GM19468 (cell line): ENCODE measurements around the gene DOCK2.

Source experiments
- ATAC-seq: cut with Tn5 transposase; IDR thresholded peaks from one replicate; pipeline ENCODE4 v1.9.1; 2021; ENCODE audit warnings: mild to moderate bottlenecking, moderate library complexity, moderate number of reproducible peaks; ENCODE audit not compliant: unreplicated experiment; ENCODE audit errors: extremely low read depth

DOCK2 gene

DNA sequence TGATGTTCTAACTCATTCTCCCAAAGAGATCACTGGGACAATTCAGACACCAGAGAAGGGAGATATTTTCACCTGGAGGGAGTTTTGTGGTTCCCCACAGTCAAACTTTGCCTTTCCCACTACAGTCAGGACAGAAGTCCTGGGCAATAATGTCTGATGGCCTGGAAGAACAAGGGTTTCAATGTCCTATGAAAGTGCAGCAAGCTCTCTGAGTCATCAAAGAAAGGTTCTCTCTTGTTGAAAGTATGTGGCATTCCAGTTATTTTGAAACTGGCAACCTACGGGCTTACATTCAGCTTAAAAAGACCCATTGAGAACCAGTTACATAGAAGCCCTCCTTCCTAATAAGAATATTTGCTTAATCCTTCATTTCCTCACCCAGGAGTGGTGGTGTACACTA is 239.3 kb downstream of the DOCK2 start:
- no peak for ATAC-seq

- ATAC-seq = no peak
These were observed 243.1 kb downstream of the DOCK2 start for GRCh38 chr5:169880012-169880663.

DNA sequence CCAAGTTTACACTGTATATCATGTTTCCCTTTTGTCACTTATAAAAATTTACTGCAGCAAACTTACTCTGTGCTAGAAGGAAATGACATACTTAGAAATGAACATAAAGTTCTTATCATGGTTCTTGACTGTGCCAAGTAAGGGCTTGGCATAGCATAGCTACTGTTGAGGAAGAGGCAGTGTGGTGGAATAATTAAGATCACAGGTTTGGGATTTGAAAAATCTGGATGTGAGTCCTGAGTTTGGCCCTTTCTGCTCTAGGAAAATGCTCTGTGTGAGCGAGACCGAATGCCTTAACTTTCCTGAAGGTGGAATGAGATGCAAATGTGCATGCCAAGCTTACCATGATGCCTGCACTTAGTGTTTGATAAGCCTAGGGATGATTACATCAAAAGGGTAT is 243.7 kb downstream of the DOCK2 start:
- no peak for ATAC-seq

GRCh38 chr5:169881702-169882303 is 244.7 kb downstream of the DOCK2 start:
- no peak for ATAC-seq

GRCh38 chr5:169886033-169886432 is 249.0 kb downstream of the DOCK2 start:
- no peak for ATAC-seq

- no peak for ATAC-seq
These were observed 249.6 kb downstream of the DOCK2 start for GRCh38 chr5:169886677-169887076.

DNA sequence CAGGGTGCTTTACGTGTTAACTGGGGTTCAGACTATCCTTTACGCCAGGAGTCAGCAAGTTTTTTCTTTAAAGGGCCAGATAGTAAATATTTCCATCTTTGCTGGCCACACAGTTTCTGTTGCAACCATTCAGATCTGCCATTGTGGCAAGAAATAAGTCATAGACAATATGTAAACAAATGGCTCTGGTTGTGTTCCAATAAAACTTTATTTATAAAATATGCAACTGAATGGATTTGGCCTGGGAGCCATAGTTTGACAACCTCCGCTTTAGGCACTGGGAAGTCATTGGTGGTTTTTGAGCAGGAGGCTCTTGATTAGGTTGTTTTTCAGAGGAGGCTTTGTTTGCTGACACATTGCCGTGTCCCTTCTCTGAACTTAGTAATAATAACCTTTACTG is 252.5 kb downstream of the DOCK2 start:
- no peak for ATAC-seq

- ATAC-seq = no peak
These were observed 255.9 kb downstream of the DOCK2 start for GRCh38 chr5:169893010-169893409.

- no peak for ATAC-seq
These were observed 256.5 kb downstream of the DOCK2 start for GRCh38 chr5:169893571-169893970.

DNA sequence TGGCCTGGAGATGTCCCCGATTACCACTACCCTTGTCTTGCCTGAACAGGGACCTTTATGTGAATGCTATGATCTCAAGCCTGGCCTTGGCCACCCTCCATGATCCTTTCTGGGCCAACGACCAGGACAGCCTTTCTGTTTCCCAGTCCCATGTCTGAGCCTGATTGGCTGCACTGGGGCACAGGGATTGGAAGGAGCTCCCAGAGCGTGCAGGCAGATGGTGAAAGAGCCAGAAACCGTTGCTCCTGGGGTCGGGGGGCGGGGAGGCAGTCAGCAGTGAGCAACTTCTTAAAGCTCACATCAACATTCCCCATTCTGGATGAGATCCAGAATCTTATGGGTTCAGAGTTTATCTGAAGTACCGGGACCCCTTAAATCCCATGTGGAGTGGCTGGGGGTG is 258.9 kb downstream of the DOCK2 start:
- ATAC-seq = no peak

GRCh38 chr5:169897481-169897880 is 260.4 kb downstream of the DOCK2 start:
- no peak for ATAC-seq

DNA sequence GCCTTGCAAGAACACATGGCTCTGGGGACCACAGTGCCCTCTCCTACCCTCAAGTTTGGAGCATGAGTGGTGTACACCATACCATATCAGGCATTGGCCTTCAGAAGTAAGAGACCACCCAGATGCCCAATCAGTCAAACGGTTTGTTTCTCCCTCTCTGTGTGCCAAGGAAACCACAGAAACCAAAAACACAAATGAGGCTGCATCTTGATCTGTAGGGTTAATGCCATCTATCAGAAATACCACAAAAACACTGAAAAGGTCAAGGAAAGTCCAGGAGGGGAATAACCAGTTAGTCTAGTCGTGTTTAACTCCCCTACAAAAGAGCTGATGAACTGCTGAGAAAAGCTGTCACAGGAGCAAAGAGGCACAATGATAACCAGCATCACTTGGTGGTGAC is 264.8 kb downstream of the DOCK2 start:
- ATAC-seq = no peak

DNA sequence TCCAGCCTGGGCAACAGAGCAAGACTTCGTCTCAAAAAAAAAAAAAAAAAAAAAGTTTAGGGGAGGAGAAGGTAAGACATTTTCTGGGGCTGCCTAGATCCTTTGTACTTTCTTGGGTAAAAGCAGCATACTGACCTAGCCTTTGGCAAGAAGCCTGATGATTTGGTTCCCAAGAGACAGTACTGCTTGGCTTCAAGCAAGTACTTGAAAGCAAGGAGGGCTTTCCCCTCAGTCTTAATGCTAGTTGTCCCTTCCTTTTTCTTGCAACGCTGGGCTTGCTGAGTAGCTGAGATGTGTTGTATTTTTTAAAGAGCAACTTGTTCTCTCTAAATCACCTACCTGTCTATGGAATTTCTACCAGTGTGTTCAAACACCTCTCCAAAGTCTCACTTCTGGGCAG is 267.0 kb downstream of the DOCK2 start:
- no peak for ATAC-seq

DNA sequence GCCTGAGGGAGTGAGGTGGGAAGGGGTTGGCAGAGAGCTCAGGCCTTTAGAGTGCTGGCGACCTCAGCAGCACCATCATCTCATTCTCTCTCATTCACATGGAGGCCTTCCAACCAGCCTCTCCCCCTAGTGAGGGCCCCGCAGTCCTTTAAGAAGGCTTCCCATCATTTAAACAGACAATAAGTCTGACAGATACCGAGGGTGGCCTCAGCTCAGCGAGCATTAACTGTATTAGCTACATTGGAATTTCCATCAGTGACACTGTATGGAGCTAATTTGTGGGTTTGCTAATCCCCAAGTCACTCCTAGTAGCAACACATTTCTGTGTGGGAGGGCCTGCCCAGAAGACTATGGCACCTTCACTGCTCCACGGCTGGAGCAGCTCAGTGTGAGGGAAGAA is 267.4 kb downstream of the DOCK2 start:
- ATAC-seq = no peak

- no peak for ATAC-seq
These were observed 267.9 kb downstream of the DOCK2 start for GRCh38 chr5:169905017-169905416.

- no peak for ATAC-seq
These were observed 269.9 kb downstream of the DOCK2 start for GRCh38 chr5:169906745-169907649.

DNA sequence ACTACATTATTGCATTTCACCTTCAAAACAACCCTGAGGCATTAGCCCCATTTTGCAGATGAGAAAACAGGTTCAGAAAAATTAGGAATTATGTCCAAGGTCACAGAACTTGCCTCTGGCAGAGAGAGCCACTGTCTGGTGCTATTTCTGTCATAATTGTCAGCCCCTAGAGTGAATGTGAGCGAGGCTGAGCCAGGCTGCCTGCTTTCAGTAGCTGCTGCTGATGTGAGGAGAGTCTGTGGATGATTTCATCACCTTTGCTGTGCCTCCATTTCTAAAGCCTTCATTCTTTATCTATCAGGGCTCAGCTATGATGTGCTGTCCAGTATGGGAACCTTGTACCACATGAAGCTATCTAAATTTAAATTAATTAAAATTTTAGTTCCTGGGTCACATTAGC is 271.8 kb downstream of the DOCK2 start:
- no peak for ATAC-seq

- no peak for ATAC-seq
These were observed 272.9 kb downstream of the DOCK2 start for GRCh38 chr5:169909945-169910344.

GRCh38 chr5:169910393-169910792 is 273.3 kb downstream of the DOCK2 start:
- no peak for ATAC-seq

- ATAC-seq = no peak
These were observed 274.6 kb downstream of the DOCK2 start for GRCh38 chr5:169911448-169912212.

- ATAC-seq = no peak
These were observed 276.4 kb downstream of the DOCK2 start for GRCh38 chr5:169913479-169913878.
